ENCODE measurements around the gene ZNF316.
A peak's percentile ranks its signal among the peaks of the same experiment; 100 is the strongest.

The ZNF316 gene

DNA sequence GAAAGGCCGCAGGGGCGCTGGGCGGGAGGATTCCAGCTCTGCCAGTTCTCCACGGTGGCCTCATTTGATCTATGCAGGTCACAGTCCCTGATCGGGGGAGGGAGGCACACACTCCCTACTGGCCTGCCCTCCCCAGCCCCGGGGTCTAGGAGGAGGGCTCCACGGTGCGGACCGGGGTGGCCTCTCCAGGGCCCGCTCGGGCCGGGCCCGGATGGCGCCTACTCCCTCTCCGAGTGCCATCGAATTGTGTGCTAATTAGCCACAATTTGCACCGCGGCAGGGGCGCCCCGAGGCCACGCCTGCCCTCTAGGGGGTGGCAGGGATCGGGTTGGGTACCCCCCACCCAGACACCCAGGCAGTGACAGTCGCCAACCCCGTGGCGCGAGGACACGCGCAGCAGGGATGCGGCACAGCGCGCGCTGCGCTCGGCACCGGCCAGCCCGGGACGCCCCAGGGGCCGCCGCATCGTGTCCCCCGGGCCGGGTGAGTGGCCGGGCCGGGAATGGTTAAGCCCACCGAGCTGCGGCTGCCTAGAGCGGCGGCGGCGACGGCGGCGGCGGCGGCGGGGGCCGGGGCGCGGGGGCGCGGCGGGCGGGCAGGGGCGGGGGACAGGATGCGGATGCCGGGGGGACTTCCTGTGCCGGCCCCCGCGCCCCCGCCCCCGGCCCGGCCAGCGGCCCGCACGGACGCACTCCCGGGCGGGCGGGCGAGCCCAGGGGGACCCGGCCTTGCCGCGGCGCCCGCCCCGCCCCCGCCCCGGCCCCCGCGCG is 22.0 kb upstream of the ZNF316 start, which contains the start of gene ZNF853:
ZNF853 (plus strand) TSS at position 658 of the 770 bp plus-strand sequence. CDS start 565 bp downstream, outside the sequence.
- Histone ChIP-seq H3K27ac (ENCODE audit: insufficient read depth in 1 of 2, low read depth in 1 of 2, low read length in 2 of 2, poor library complexity in 1 of 2, severe bottlenecking in 2 of 2) (no peak within 1 kb of the TSS), H3K27me3 (replicated peaks in 2 of 5; ENCODE audit: control insufficient read depth in 4 of 5, insufficient read depth in 5 of 5, low read length in 4 of 5) (peaks cover 0 to 6% (median 0%) of the 10 kb centered on the region in 5 experiments), H3K4me1 (ENCODE audit: control extremely low read depth in 1 of 4, control insufficient read depth in 4 of 4, insufficient read depth in 4 of 4, low read length in 3 of 4) (peaks cover 0 to 14% (median 14%) of the 10 kb centered on the region in 4 experiments), H3K36me3 (ENCODE audit: control insufficient read depth in 4 of 4, insufficient read depth in 4 of 4, low read length in 3 of 4) (peaks cover 0 to 7% (median 0%) of the 10 kb centered on the region in 4 experiments), H3K9me3 (ENCODE audit: control extremely low read depth in 1 of 5, control insufficient read depth in 4 of 5, insufficient read depth in 2 of 5, low read depth in 1 of 5, low read length in 4 of 5) (no peaks in the 10 kb centered on the region), H3K4me3 (ENCODE audit: control insufficient read depth in 1 of 7, extremely low read depth in 1 of 7, insufficient read depth in 4 of 7, low read depth in 2 of 7, low read length in 6 of 7) (peak within 1 kb of the TSS; percentile 48 to 83 (median 66))
- POLR2A ChIA-PET, result no interaction called here
- CTCF ChIA-PET, result no interaction called here
- DNase-seq, result peak in 2 of 3 donors; percentile 32 to 50
- 6% methylated on average over 54 of the region's 91 CpGs for WGBS (ENCODE audit: insufficient coverage)

DNA sequence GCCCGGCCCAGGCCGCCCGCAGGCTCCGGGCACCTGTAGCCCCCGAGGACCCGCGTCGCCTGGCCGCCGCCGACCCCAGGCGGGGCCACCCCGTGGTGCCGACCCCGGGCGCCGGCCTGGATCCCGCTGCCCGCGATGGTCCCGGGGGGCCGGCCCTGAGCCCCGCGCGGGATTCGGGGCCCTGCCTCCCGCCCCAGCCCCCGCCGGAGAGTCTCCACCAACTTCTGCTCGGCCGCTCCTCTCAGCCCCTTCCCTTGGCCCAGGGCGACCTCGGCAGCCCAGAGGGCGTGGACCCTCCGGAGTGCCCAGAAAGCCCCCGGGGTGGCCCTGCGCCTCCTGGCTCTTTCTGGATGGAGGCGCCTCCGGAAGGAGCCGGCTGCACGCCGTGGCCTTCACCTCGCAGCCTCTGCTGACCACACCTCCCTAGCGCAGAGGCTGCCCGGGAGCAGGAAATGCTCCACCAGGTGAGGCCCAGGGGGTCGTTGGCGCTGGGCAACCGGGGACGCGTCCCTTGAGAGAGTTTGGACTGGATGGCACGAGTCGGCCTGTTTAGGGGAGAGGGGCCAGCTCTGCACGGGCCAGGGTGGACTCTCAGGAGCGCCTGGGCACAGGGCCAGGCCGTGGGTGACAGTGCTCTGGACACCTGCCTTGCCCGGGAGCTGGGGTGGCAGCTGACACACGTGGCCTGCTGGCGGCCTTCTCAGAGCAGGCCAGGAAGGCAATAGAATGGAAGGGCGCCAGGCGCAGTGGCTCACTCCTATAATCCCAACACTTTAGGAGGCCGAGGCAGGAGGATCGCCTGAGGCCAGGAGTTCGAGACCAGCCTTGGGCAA is 21.2 kb upstream of the ZNF316 start:
- H3K27me3 ChIP-seq (replicated peaks in 2 of 5; ENCODE audit: control insufficient read depth in 4 of 5, insufficient read depth in 5 of 5, low read length in 4 of 5), result peaks cover 0 to 6% (median 0%) of the 10 kb centered on the region in 5 experiments
- H3K4me1 ChIP-seq (ENCODE audit: control extremely low read depth in 1 of 4, control insufficient read depth in 4 of 4, insufficient read depth in 4 of 4, low read length in 3 of 4), result peaks cover 0 to 14% (median 14%) of the 10 kb centered on the region in 4 experiments
- peak in 2 of 3 donors; percentile 14 to 31 for DNase-seq
- ChIA-PET POLR2A (no interaction called here), CTCF (interaction anchor here (0.8 to 1.6 kb wide), 3 partner anchors 10 to 20 kb away, joined by 3 to 5 read pairs (median 4); partner anchors contain the start of gene ZNF316)
- WGBS (ENCODE audit: insufficient coverage), result 1% methylated on average over 58 of the region's 63 CpGs
- no peak overlapping the region for H3K27ac ChIP-seq (ENCODE audit: insufficient read depth in 1 of 2, low read depth in 1 of 2, low read length in 2 of 2, poor library complexity in 1 of 2, severe bottlenecking in 2 of 2)
- no peaks in the 10 kb centered on the region for H3K9me3 ChIP-seq (ENCODE audit: control extremely low read depth in 1 of 5, control insufficient read depth in 4 of 5, insufficient read depth in 2 of 5, low read depth in 1 of 5, low read length in 4 of 5)
- H3K36me3 ChIP-seq (ENCODE audit: control insufficient read depth in 4 of 4, insufficient read depth in 4 of 4, low read length in 3 of 4), result peaks cover 0 to 9% (median 1%) of the 10 kb centered on the region in 4 experiments
- H3K4me3 ChIP-seq (ENCODE audit: control insufficient read depth in 1 of 7, extremely low read depth in 1 of 7, insufficient read depth in 4 of 7, low read depth in 2 of 7, low read length in 6 of 7), result peak overlapping the region; percentile 48 to 83 (median 62)

DNA sequence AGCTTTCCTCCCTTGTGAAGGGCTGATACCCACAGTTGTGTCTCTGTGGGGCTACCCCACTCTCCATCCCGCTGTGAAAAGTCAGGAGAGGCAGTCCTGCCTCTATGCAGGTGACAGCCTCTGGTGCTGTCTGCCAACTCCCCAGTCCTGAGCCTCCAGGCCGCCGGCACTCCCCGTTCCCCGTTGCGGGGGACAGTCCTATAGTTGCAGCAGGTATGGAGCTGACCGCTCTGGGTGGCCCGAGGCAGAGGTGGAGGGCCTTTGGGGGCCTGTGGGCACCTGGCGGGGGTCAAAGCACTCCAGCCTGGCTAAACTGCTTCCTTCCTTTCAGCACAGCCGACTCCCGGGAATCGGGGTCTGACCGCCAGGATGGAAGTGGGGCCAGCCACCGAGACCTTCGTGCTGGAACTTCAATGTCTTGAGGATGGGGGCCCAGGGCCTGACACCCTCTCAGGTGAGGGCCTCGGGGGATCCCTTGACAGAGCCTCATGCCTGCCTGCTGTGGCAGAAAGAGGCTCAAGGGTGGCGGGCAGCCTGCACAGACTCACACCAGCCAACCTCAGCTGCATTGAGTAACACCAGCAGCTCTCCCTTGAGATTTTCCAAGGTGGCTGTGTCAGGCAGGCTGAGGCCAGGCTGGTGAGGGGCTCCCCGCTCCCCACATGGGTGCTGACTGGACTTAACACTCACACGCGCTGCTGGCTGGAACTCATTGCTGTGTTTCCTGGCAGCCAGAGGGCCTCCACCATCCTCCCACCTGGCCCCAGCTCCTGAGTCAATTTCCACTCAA is 20.1 kb upstream of the ZNF316 start:
- Histone ChIP-seq H3K4me3 (ENCODE audit: control insufficient read depth in 1 of 7, extremely low read depth in 1 of 7, insufficient read depth in 4 of 7, low read depth in 2 of 7, low read length in 6 of 7) (no peak overlapping the region), H3K9me3 (ENCODE audit: control extremely low read depth in 1 of 5, control insufficient read depth in 4 of 5, insufficient read depth in 2 of 5, low read depth in 1 of 5, low read length in 4 of 5) (no peaks in the 10 kb centered on the region), H3K27ac (ENCODE audit: insufficient read depth in 1 of 2, low read depth in 1 of 2, low read length in 2 of 2, poor library complexity in 1 of 2, severe bottlenecking in 2 of 2) (no peak overlapping the region), H3K36me3 (ENCODE audit: control insufficient read depth in 4 of 4, insufficient read depth in 4 of 4, low read length in 3 of 4) (peaks cover 0 to 20% (median 5%) of the 10 kb centered on the region in 4 experiments), H3K27me3 (replicated peaks in 2 of 5; ENCODE audit: control insufficient read depth in 4 of 5, insufficient read depth in 5 of 5, low read length in 4 of 5) (peaks cover 0 to 6% (median 0%) of the 10 kb centered on the region in 5 experiments), H3K4me1 (ENCODE audit: control extremely low read depth in 1 of 4, control insufficient read depth in 4 of 4, insufficient read depth in 4 of 4, low read length in 3 of 4) (peaks cover 0 to 14% (median 14%) of the 10 kb centered on the region in 4 experiments)
- no peak for DNase-seq
- CTCF ChIA-PET, result interaction anchor here (0.8 to 1.6 kb wide), 3 partner anchors 9 to 19 kb away, joined by 3 to 5 read pairs (median 4); partner anchors contain the start of gene ZNF316
- 95% methylated on average over 19 of the region's 20 CpGs for WGBS (ENCODE audit: insufficient coverage)
- POLR2A ChIA-PET, result interaction anchor here (0.6 kb wide), 2 partner anchors 10 to 27 kb away, joined by 3 read pairs; partner anchors contain the start of gene INTS15

DNA sequence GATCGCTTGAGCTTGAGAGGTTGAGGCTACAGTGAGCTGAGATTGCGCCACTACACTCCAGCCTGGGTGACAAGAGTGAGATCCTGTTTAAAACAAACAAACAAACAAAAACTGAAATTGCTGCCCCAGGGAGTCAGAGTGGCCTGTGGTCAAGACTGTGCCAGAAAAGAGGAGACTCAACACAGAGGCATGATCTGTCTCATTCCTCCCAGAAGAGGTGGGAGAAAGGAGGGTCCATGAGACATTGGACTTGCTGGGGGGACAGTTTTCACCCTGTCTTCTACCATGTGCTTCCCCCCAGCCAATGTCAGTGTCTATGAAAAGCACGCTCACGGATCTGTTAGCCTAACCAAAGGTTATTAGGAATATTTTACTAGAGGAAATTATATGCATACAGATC is 18.5 kb upstream of the ZNF316 start:
- no peaks in the 10 kb centered on the region for H3K9me3 ChIP-seq (ENCODE audit: control extremely low read depth in 1 of 5, control insufficient read depth in 4 of 5, insufficient read depth in 2 of 5, low read depth in 1 of 5, low read length in 4 of 5)
- CTCF ChIA-PET, result interaction anchor here (0.9 kb wide), 1 partner anchor 13 kb away, joined by 3 read pairs; no protein-coding TSS in a partner anchor
- WGBS (ENCODE audit: insufficient coverage), result 63% methylated on average over 2 of the region's 4 CpGs

DNA sequence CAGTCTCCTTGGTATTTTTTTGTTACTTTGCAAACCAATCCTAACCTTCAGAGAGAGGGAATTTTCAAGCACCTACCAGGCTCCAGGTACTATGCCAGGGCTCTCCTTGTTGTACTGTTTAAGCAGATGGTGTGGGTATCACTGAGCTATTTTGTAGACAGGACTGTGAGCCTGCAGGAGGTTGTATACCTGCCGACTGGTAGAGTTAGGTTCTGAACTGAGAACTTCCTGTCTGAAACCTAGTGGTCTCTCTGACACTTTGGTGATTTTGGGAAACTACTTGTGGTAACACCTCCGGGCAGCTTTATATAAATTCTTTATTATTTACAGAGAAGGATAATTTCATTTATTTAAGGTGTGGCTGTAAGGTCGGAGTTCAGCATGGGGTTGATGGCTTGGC is 17.2 kb upstream of the ZNF316 start:
- 80% methylated on average over 1 of the region's 3 CpGs for whole genome bisulfite sequencing (ENCODE audit: insufficient coverage)
- peaks cover 0 to 4% (median 0%) of the 10 kb centered on the region in 5 experiments for H3K27me3 ChIP-seq (replicated peaks in 2 of 5; ENCODE audit: control insufficient read depth in 4 of 5, insufficient read depth in 5 of 5, low read length in 4 of 5)
- CTCF ChIA-PET, result interaction anchor here (0.8 to 1.4 kb wide), 2 partner anchors 16 to 22 kb away, joined by 3 read pairs; no protein-coding TSS in a partner anchor
- no peak overlapping the region for H3K4me3 ChIP-seq (ENCODE audit: control insufficient read depth in 1 of 7, extremely low read depth in 1 of 7, insufficient read depth in 4 of 7, low read depth in 2 of 7, low read length in 6 of 7)
- POLR2A ChIA-PET, result no interaction called here
- DNase-seq, result no peak
- no peaks in the 10 kb centered on the region for H3K9me3 ChIP-seq (ENCODE audit: control extremely low read depth in 1 of 5, control insufficient read depth in 4 of 5, insufficient read depth in 2 of 5, low read depth in 1 of 5, low read length in 4 of 5)
- no peak overlapping the region for H3K27ac ChIP-seq (ENCODE audit: insufficient read depth in 1 of 2, low read depth in 1 of 2, low read length in 2 of 2, poor library complexity in 1 of 2, severe bottlenecking in 2 of 2)
- peaks cover 2 to 31% (median 5%) of the 10 kb centered on the region in 4 experiments for H3K36me3 ChIP-seq (ENCODE audit: control insufficient read depth in 4 of 4, insufficient read depth in 4 of 4, low read length in 3 of 4)
- peaks cover 0 to 18% (median 13%) of the 10 kb centered on the region in 4 experiments for H3K4me1 ChIP-seq (ENCODE audit: control extremely low read depth in 1 of 4, control insufficient read depth in 4 of 4, insufficient read depth in 4 of 4, low read length in 3 of 4)

More for the DNA sequence above, 18.5 kb upstream of the ZNF316 start:
- H3K4me3 ChIP-seq (ENCODE audit: control insufficient read depth in 1 of 7, extremely low read depth in 1 of 7, insufficient read depth in 4 of 7, low read depth in 2 of 7, low read length in 6 of 7), result no peak overlapping the region
- POLR2A ChIA-PET, result no interaction called here
- peaks cover 0 to 6% (median 0%) of the 10 kb centered on the region in 5 experiments for H3K27me3 ChIP-seq (replicated peaks in 2 of 5; ENCODE audit: control insufficient read depth in 4 of 5, insufficient read depth in 5 of 5, low read length in 4 of 5)
- H3K36me3 ChIP-seq (ENCODE audit: control insufficient read depth in 4 of 4, insufficient read depth in 4 of 4, low read length in 3 of 4), result peaks cover 2 to 31% (median 5%) of the 10 kb centered on the region in 4 experiments
- no peak for DNase-seq
- peaks cover 0 to 14% (median 14%) of the 10 kb centered on the region in 4 experiments for H3K4me1 ChIP-seq (ENCODE audit: control extremely low read depth in 1 of 4, control insufficient read depth in 4 of 4, insufficient read depth in 4 of 4, low read length in 3 of 4)
- H3K27ac ChIP-seq (ENCODE audit: insufficient read depth in 1 of 2, low read depth in 1 of 2, low read length in 2 of 2, poor library complexity in 1 of 2, severe bottlenecking in 2 of 2), result no peak overlapping the region
